SK-N-SH (cell line): ENCODE measurements around the gene ARID5A.

Experiments used
- EZH2phosphoT487 ChIP-seq: fragments of 200-600 bp; sonication (generic); IDR thresholded peaks from 2 replicates; pipeline ENCODE4 v1.6.1; 2017; ENCODE audit warnings: low read depth, mixed run types, mild to moderate bottlenecking, antibody characterized with exemption, moderate library complexity, borderline replicate concordance
- FOXM1 ChIP-seq: IDR thresholded peaks from 2 replicates; pipeline ENCODE4 v1.4.0; 2012; ENCODE audit warnings: low read depth, mild to moderate bottlenecking
- NFIC ChIP-seq: IDR thresholded peaks from 2 replicates; pipeline ENCODE4 v1.4.0; 2012; ENCODE audit warnings: borderline replicate concordance
- RAD21 ChIP-seq: IDR thresholded peaks from 2 replicates; pipeline ENCODE4 v1.6.1; 2012; ENCODE audit warnings: mild to moderate bottlenecking, low read length
- RXRA ChIP-seq: IDR thresholded peaks from 2 replicates; pipeline ENCODE4 v1.4.0; 2012; ENCODE audit warnings: low read depth, mild to moderate bottlenecking, borderline replicate concordance
- SIN3A ChIP-seq: IDR thresholded peaks from 2 replicates; pipeline ENCODE4 v1.6.1; 2012; ENCODE audit warnings: low read depth, mild to moderate bottlenecking, low read length, moderate library complexity, borderline replicate concordance
- SMC3 ChIP-seq: IDR thresholded peaks from 2 replicates; pipeline ENCODE4 v1.6.1; 2012; ENCODE audit warnings: low read depth, low read length, improper control_type of control experiment
- TAF1 ChIP-seq: IDR thresholded peaks from 2 replicates; pipeline ENCODE4 v1.6.1; 2012; ENCODE audit warnings: low read depth, mild to moderate bottlenecking, low read length, moderate library complexity, borderline replicate concordance
- TF ChIP-seq, protein P1 (sequence below): fragments of 200-600 bp; sonication (generic); IDR thresholded peaks from 2 replicates; pipeline ENCODE4 v1.6.1; 2017; ENCODE audit warnings: antibody characterized with exemption, mild to moderate bottlenecking, moderate library complexity
- TF ChIP-seq, protein P2 (sequence below): IDR thresholded peaks from 2 replicates; pipeline ENCODE4 v1.6.1; 2012; ENCODE audit warnings: mild to moderate bottlenecking, low read depth, low read length, moderate library complexity

DNA sequence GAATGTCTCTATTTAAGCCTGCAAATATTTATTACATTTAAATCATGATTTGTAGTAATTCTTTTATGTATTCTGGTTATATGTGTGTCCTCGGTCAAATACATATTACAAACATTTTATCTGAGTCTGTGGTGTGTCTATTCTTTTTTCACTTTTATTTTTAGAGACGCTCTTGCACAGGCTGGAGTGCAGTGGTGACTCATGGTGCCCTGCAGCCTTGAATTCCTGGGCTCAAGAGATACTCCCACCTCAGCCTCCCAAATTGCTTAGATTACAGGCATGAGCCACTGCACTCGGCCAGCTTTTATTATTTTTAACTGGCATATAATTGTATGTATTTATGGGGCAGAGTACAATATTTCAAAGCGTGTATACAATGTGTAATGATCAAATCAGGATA lies 47.5 kb downstream of the ARID5A start:
- TF ChIP-seq, protein P1, sequence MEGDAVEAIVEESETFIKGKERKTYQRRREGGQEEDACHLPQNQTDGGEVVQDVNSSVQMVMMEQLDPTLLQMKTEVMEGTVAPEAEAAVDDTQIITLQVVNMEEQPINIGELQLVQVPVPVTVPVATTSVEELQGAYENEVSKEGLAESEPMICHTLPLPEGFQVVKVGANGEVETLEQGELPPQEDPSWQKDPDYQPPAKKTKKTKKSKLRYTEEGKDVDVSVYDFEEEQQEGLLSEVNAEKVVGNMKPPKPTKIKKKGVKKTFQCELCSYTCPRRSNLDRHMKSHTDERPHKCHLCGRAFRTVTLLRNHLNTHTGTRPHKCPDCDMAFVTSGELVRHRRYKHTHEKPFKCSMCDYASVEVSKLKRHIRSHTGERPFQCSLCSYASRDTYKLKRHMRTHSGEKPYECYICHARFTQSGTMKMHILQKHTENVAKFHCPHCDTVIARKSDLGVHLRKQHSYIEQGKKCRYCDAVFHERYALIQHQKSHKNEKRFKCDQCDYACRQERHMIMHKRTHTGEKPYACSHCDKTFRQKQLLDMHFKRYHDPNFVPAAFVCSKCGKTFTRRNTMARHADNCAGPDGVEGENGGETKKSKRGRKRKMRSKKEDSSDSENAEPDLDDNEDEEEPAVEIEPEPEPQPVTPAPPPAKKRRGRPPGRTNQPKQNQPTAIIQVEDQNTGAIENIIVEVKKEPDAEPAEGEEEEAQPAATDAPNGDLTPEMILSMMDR = no peak
- TF ChIP-seq SIN3A (no peak), EZH2phosphoT487 (no peak), TAF1 (no peak), NFIC (no peak), RAD21 (no peak), SMC3 (no peak), RXRA (no peak), FOXM1 (no peak)
- TF ChIP-seq, protein P2, sequence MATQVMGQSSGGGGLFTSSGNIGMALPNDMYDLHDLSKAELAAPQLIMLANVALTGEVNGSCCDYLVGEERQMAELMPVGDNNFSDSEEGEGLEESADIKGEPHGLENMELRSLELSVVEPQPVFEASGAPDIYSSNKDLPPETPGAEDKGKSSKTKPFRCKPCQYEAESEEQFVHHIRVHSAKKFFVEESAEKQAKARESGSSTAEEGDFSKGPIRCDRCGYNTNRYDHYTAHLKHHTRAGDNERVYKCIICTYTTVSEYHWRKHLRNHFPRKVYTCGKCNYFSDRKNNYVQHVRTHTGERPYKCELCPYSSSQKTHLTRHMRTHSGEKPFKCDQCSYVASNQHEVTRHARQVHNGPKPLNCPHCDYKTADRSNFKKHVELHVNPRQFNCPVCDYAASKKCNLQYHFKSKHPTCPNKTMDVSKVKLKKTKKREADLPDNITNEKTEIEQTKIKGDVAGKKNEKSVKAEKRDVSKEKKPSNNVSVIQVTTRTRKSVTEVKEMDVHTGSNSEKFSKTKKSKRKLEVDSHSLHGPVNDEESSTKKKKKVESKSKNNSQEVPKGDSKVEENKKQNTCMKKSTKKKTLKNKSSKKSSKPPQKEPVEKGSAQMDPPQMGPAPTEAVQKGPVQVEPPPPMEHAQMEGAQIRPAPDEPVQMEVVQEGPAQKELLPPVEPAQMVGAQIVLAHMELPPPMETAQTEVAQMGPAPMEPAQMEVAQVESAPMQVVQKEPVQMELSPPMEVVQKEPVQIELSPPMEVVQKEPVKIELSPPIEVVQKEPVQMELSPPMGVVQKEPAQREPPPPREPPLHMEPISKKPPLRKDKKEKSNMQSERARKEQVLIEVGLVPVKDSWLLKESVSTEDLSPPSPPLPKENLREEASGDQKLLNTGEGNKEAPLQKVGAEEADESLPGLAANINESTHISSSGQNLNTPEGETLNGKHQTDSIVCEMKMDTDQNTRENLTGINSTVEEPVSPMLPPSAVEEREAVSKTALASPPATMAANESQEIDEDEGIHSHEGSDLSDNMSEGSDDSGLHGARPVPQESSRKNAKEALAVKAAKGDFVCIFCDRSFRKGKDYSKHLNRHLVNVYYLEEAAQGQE = no peak
